SU-DHL-6 (cell line): ENCODE measurements around the gene EXOC2.

Experiments
- CTCF ChIP-seq: fragments of 200-600 bp; sonication (generic); IDR thresholded peaks from one replicate; pipeline ENCODE4 v1.5.1; 2017; ENCODE audit warnings: antibody characterized with exemption, mild to moderate bottlenecking, low read length, moderate library complexity; ENCODE audit not compliant: insufficient read depth, poor library complexity, severe bottlenecking
- EZH2phosphoT487 ChIP-seq: fragments of 200-600 bp; sonication (generic), shearing (Covaris generic); conservative IDR thresholded peaks from 2 replicates; pipeline ENCODE4 v1.6.1; 2018; ENCODE audit warnings: mild to moderate bottlenecking, antibody characterized with exemption, low read length, moderate library complexity, mixed read lengths

- TF ChIP-seq CTCF (no peak), EZH2phosphoT487 (no peak)
These were observed 86.0 kb downstream of the EXOC2 start for GRCh38 chr6:606829-607379.
